ENCODE results near the gene SLC13A1.

The SLC13A1 gene

GRCh38 chr7:123215350-123215749 lies 15.6 kb upstream of the SLC13A1 start:
- no peak overlapping the region for H2AFZ ChIP-seq (ENCODE audit: low read depth, low read length)
- no peaks in the 10 kb centered on the region for H3K36me3 ChIP-seq (ENCODE audit: insufficient read depth, low read length)
- H3K9me3 ChIP-seq (ENCODE audit: low read length): no peaks in the 10 kb centered on the region
- H3K27me3 ChIP-seq (ENCODE audit: insufficient read depth, low read length): no peaks in the 10 kb centered on the region
- no peak overlapping the region for H3K4me3 ChIP-seq (ENCODE audit: low read length)
- H3K4me1 ChIP-seq (ENCODE audit: insufficient read depth, low read length): no peaks in the 10 kb centered on the region

GRCh38 chr7:123211545-123211944 lies 11.8 kb upstream of the SLC13A1 start:
- no peaks in the 10 kb centered on the region for H3K9me3 ChIP-seq (ENCODE audit: low read length)
- no peaks in the 10 kb centered on the region for H3K27me3 ChIP-seq (ENCODE audit: insufficient read depth, low read length)
- H3K4me3 ChIP-seq (ENCODE audit: low read length): no peak overlapping the region
- no peak overlapping the region for H2AFZ ChIP-seq (ENCODE audit: low read depth, low read length)
- no peaks in the 10 kb centered on the region for H3K4me1 ChIP-seq (ENCODE audit: insufficient read depth, low read length)
- H3K36me3 ChIP-seq (ENCODE audit: insufficient read depth, low read length): no peaks in the 10 kb centered on the region

- Histone ChIP-seq H2AFZ (ENCODE audit: low read depth, low read length) (no peak overlapping the region), H3K4me3 (ENCODE audit: low read length) (no peak overlapping the region), H3K9me3 (ENCODE audit: low read length) (no peaks in the 10 kb centered on the region), H3K4me1 (ENCODE audit: insufficient read depth, low read length) (no peaks in the 10 kb centered on the region), H3K27me3 (ENCODE audit: insufficient read depth, low read length) (no peaks in the 10 kb centered on the region), H3K36me3 (ENCODE audit: insufficient read depth, low read length) (no peaks in the 10 kb centered on the region)
Observed at GRCh38 chr7:123210986-123211385, 11.2 kb upstream of the SLC13A1 start.

- Histone ChIP-seq H3K4me3 (ENCODE audit: low read length) (no peak overlapping the region), H3K9me3 (ENCODE audit: low read length) (no peaks in the 10 kb centered on the region), H3K36me3 (ENCODE audit: insufficient read depth, low read length) (no peaks in the 10 kb centered on the region), H2AFZ (ENCODE audit: low read depth, low read length) (no peak overlapping the region), H3K4me1 (ENCODE audit: insufficient read depth, low read length) (no peaks in the 10 kb centered on the region), H3K27me3 (ENCODE audit: insufficient read depth, low read length) (no peaks in the 10 kb centered on the region)
Observed at GRCh38 chr7:123209786-123210185, 10.0 kb upstream of the SLC13A1 start.

GRCh38 chr7:123208793-123209192 lies 9.0 kb upstream of the SLC13A1 start:
- Histone ChIP-seq H3K27me3 (ENCODE audit: insufficient read depth, low read length) (no peaks in the 10 kb centered on the region), H3K4me1 (ENCODE audit: insufficient read depth, low read length) (no peaks in the 10 kb centered on the region), H3K9me3 (ENCODE audit: low read length) (no peaks in the 10 kb centered on the region)

GRCh38 chr7:123204206-123204835 lies 4.6 kb upstream of the SLC13A1 start:
- H3K9me3 ChIP-seq (ENCODE audit: low read length): no peaks in the 10 kb centered on the region
- H3K4me1 ChIP-seq (ENCODE audit: insufficient read depth, low read length): no peaks in the 10 kb centered on the region
- H3K27me3 ChIP-seq (ENCODE audit: insufficient read depth, low read length): no peaks in the 10 kb centered on the region
- H2AFZ ChIP-seq (ENCODE audit: low read depth, low read length): no peak overlapping the region
- H3K4me3 ChIP-seq (ENCODE audit: low read length): no peak overlapping the region
- H3K36me3 ChIP-seq (ENCODE audit: insufficient read depth, low read length): no peaks in the 10 kb centered on the region

More at GRCh38 chr7:123208793-123209192, 9.0 kb upstream of the SLC13A1 start:
- H3K36me3 ChIP-seq (ENCODE audit: insufficient read depth, low read length): no peaks in the 10 kb centered on the region
- H2AFZ ChIP-seq (ENCODE audit: low read depth, low read length): no peak overlapping the region
- H3K4me3 ChIP-seq (ENCODE audit: low read length): no peak overlapping the region

GRCh38 chr7:123201901-123202300 lies 2.1 kb upstream of the SLC13A1 start:
- no peaks in the 10 kb centered on the region for H3K27me3 ChIP-seq (ENCODE audit: insufficient read depth, low read length)
- no peaks in the 10 kb centered on the region for H3K4me1 ChIP-seq (ENCODE audit: insufficient read depth, low read length)
- H3K36me3 ChIP-seq (ENCODE audit: insufficient read depth, low read length): no peaks in the 10 kb centered on the region
- no peaks in the 10 kb centered on the region for H3K9me3 ChIP-seq (ENCODE audit: low read length)
- H2AFZ ChIP-seq (ENCODE audit: low read depth, low read length): no peak overlapping the region
- no peak overlapping the region for H3K4me3 ChIP-seq (ENCODE audit: low read length)

- Histone ChIP-seq H3K9me3 (ENCODE audit: low read length) (no peaks in the 10 kb centered on the region), H2AFZ (ENCODE audit: low read depth, low read length) (no peak overlapping the region), H3K36me3 (ENCODE audit: insufficient read depth, low read length) (no peaks in the 10 kb centered on the region), H3K4me3 (ENCODE audit: low read length) (no peak overlapping the region), H3K4me1 (ENCODE audit: insufficient read depth, low read length) (no peaks in the 10 kb centered on the region), H3K27me3 (ENCODE audit: insufficient read depth, low read length) (no peaks in the 10 kb centered on the region)
Observed at GRCh38 chr7:123198668-123199652, 809 bp downstream of the SLC13A1 start.

GRCh38 chr7:123198111-123198510 lies 1.7 kb downstream of the SLC13A1 start:
- Histone ChIP-seq H2AFZ (ENCODE audit: low read depth, low read length) (no peak overlapping the region), H3K4me3 (ENCODE audit: low read length) (no peak overlapping the region), H3K27me3 (ENCODE audit: insufficient read depth, low read length) (no peaks in the 10 kb centered on the region), H3K4me1 (ENCODE audit: insufficient read depth, low read length) (no peaks in the 10 kb centered on the region), H3K9me3 (ENCODE audit: low read length) (no peaks in the 10 kb centered on the region), H3K36me3 (ENCODE audit: insufficient read depth, low read length) (no peaks in the 10 kb centered on the region)

- Histone ChIP-seq H3K27me3 (ENCODE audit: insufficient read depth, low read length) (no peaks in the 10 kb centered on the region), H3K4me1 (ENCODE audit: insufficient read depth, low read length) (no peaks in the 10 kb centered on the region), H3K36me3 (ENCODE audit: insufficient read depth, low read length) (no peaks in the 10 kb centered on the region), H3K9me3 (ENCODE audit: low read length) (no peaks in the 10 kb centered on the region), H2AFZ (ENCODE audit: low read depth, low read length) (no peak overlapping the region), H3K4me3 (ENCODE audit: low read length) (no peak overlapping the region)
Observed at GRCh38 chr7:123193235-123193634, 6.5 kb downstream of the SLC13A1 start.

GRCh38 chr7:123191132-123191531 lies 8.6 kb downstream of the SLC13A1 start:
- Histone ChIP-seq H3K4me1 (ENCODE audit: insufficient read depth, low read length) (no peaks in the 10 kb centered on the region), H3K4me3 (ENCODE audit: low read length) (no peak overlapping the region), H3K9me3 (ENCODE audit: low read length) (no peaks in the 10 kb centered on the region), H3K36me3 (ENCODE audit: insufficient read depth, low read length) (no peaks in the 10 kb centered on the region), H3K27me3 (ENCODE audit: insufficient read depth, low read length) (no peaks in the 10 kb centered on the region), H2AFZ (ENCODE audit: low read depth, low read length) (no peak overlapping the region)

GRCh38 chr7:123190109-123190831 lies 9.5 kb downstream of the SLC13A1 start:
- no peaks in the 10 kb centered on the region for H3K36me3 ChIP-seq (ENCODE audit: insufficient read depth, low read length)
- H3K27me3 ChIP-seq (ENCODE audit: insufficient read depth, low read length): no peaks in the 10 kb centered on the region
- H3K4me1 ChIP-seq (ENCODE audit: insufficient read depth, low read length): no peaks in the 10 kb centered on the region
- H3K9me3 ChIP-seq (ENCODE audit: low read length): no peaks in the 10 kb centered on the region
- H2AFZ ChIP-seq (ENCODE audit: low read depth, low read length): no peak overlapping the region
- H3K4me3 ChIP-seq (ENCODE audit: low read length): no peak overlapping the region

GRCh38 chr7:123185756-123186155 lies 14.0 kb downstream of the SLC13A1 start:
- no peak overlapping the region for H3K4me3 ChIP-seq (ENCODE audit: low read length)
- H3K36me3 ChIP-seq (ENCODE audit: insufficient read depth, low read length): no peaks in the 10 kb centered on the region
- H2AFZ ChIP-seq (ENCODE audit: low read depth, low read length): no peak overlapping the region
- H3K9me3 ChIP-seq (ENCODE audit: low read length): no peaks in the 10 kb centered on the region
- no peaks in the 10 kb centered on the region for H3K27me3 ChIP-seq (ENCODE audit: insufficient read depth, low read length)
- no peaks in the 10 kb centered on the region for H3K4me1 ChIP-seq (ENCODE audit: insufficient read depth, low read length)

Data from neuron (in vitro differentiated cells).